HG03103 (cell line): ENCODE results near the gene KRTAP10-1.

Experiments used
- ATAC-seq: cut with Tn5 transposase; IDR thresholded peaks from one replicate; pipeline ENCODE4 v1.9.1; 2021; ENCODE audit warnings: low read depth; ENCODE audit not compliant: unreplicated experiment

KRTAP10-1 gene

DNA sequence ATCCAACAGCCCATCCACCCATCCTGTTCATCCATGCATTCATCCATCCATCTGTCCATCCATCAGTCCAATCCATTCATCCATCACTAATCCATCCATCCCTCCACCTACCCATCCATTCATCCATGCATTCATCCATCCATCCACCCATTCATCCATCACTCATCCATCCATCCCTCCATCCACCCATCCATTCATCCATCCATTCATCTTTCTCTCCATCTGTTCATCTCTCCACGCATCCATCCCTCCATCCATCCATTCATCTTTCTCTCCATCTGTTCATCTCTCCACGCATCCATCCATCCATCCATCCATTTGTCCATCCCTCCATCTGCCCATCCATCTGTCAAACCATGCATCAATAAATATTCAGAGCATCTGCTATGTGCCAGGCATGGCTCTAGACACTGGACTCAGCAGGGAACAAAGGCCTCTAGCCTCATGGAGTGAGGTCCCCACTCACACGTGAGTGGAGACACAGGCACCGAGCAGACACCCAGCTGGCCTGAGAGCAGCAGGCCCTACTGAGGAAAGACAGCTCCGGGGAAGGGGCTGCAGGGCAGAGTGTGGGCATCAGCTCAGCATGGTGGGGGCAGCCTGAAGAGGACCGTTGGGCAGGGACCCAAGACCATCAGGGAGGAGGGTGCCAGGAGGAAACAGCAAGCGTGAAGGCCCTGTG lies 9.6 kb downstream of the KRTAP10-1 start:
- no peak for ATAC-seq

DNA sequence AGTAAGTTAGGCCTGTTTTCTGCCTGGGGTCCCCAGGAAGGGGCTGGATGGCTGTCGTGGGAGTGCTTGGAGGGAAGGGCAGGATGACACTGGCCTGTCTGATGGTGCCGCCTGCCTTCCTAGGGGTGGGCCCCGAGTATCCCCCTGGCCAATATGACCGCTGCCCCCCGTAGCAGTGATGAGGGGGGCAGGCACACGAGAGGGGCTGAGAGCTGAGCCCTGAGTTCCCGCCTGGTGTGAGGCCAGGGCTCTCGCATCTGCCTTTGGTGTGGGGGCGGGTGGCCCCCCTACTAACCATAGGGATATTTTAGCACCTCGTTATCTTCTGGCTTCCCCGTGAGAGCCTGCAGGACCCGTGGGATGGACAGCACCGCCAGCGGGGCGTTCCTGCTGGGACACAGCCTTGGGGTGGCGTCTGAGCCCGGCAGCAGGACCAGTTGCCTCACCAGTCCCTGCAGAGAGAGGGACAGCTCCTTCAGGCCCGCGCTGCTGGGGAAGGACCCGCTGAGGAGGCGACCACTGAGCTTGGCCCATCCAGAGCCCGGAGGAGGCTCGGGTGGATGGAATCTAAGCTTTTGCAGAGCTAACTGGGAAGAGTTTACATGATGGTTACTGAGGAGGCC lies 10.4 kb downstream of the KRTAP10-1 start:
- ATAC-seq: no peak

GRCh38 chr21:44529011-44529421 lies 11.0 kb downstream of the KRTAP10-1 start:
- no peak for ATAC-seq

DNA sequence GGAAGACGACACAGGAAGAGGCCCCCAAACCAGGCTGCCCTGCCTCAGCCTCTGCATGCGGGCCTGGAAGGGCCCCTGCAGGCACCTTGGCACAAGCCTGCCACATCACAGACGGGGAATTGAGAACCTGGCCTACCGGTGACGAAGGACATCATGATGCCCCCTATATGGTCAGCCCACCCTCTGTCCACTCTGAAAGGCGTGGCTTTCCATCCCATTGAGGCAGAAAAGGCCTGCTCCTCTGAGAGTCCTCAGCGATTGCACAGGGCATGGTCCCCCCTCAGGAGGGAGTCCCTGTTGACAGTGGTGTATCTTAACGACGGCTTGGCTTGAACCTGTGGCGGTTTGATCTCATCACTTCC lies 11.4 kb downstream of the KRTAP10-1 start:
- no peak for ATAC-seq

DNA sequence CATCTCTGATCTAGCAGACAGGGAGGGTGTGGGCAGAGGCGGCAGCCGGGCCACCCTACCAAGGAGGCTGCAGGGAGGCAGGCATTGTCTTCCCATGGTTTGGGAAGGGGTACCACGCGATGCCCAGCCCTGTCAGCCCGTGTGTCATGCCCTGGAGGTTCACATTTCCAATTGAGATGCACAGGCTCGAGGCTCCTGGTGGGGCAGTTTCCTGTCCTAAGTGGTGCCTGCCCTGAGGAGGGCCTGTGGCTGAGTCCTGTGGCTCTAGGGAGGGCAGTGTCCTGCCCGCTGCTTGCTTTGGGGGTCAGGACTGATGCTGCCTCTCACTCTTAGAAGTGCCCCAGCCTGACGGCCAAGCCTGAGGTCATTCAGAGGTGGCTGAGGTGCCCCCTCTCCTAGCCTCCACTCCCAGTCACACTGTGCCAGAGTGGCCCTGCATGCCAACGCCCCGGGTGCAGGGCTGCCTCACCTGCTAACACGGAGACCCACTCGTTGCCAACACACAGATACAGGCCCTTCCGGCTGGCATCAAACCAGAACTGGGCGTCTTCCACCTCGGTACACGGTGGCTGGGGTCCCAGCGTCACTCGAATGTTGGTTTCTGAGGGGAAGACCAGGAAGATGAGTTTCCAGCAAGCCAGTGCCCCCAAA lies 11.9 kb downstream of the KRTAP10-1 start:
- no peak for ATAC-seq

DNA sequence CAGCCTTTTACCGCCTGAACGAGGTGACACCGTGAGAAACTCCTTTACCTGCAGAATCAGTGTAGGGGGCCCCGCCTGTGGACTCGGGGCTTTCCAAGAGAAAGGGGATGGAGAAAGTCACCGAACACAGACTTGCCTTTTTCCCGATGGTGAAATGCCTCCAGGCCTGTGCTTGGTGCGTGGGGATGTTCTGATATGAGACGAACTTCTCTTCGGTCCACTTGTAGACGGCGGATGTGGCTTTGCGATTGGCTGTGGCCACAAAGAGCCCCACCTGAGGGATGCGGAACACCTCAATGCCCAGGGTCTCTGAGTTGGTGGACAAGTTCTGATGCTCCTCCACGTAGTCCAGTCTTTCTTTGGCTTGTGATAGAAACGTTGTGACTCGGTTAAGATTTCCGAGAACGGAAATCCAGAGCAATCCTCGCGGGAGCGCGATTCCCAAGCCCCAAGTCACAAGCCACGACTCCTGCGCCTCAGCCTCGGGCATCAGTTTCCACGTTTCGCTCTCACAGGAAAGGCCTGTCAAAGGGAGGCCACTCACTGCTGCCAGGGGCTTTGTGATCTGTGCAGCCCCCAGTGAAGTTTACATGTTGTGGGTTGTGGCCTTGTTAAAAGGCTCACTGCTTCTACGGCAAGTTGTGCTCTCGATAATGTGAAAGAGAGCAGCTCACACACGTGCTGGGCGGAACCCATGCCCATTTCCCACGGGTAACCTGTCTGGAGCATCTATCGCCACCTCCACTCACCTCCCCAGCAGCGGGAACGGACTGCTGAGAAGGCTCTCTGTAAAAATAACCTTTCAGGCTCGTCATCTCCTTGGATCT lies 12.6 kb downstream of the KRTAP10-1 start:
- ATAC-seq: no peak

GRCh38 chr21:44526096-44526997 lies 13.6 kb downstream of the KRTAP10-1 start:
- no peak for ATAC-seq

DNA sequence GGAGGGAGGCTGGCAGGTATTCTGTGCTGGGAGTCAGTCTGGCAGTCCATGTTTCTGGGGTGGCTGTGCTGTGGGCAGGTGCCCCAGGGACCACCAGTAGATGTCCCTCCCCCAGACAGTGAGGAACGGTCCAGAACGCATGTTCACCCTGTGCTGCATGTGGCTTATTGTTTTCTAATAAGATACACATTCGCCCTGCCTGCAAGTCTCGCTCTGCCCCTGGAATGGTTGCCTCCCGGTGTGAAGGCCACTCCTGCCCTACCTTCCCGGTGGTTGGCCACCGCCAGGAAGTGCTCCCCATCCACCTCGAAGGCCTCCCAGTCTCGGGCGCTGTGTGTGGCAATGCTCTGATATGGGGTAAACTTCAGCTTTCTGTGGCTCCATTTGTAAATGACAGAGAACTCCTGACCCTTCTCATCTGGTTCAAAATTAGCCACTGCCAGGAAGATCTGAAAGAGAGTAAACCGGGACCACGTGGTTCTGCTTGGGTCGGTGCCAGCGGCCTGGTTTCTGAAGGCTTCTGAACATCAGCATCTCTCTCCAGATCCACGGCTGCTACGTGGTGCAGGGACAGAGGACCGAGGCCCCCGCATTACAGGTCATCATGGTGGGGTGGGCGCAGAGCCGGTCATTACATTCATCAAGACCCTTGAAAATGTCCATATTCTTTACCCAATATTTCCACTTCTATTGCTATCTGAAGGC lies 14.5 kb downstream of the KRTAP10-1 start:
- ATAC-seq: no peak

DNA sequence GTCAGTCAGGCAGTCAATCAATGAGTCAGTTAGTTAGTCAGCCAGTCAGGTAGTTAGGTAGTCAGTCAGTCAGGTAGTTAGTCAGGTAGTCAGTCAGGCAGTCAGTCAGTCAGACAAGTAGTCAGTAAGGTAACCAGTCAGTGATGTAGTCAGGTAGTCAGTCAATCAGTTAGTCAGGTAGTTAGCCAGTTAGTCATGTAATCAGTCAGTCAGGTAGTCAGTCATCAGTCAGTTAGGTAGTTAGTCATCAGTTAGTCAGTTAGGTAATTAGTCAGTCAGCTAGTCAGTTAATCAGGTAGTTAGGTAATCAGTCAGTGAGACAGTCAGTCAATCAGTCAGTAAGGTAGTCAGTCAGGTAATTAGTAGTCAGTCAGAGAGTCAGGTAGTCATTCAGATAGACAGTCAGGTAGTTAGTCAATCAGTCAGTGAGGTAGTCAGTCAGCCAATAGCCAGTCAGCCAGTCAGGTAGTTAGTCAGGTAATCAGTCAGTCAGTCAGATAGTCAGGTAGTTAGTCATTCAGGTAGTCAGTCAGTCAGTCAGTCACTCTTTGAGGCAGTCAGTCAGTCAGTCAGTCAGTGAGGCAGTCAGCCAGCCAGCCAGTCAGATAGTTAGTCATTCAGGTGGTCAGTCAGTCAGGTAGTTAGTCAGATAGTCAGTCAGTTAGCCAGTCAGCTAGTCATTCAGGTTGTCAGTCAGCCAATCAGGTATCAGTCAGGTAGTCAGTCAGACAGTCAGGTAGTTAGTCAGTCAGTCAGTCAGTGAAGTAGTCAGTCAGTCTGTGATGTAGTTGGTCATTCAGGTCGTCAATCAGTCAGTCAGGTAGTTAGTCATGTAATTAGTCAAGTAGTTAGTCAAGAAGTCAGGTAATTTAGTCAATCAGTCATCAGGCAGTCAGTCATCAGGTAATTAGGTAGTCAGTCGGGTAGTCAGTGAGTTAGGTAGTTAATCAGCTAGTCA lies 15.3 kb downstream of the KRTAP10-1 start:
- ATAC-seq: no peak

- ATAC-seq: no peak
These were observed 16.2 kb downstream of the KRTAP10-1 start for GRCh38 chr21:44523567-44524413.

- ATAC-seq: no peak
These were observed 17.2 kb downstream of the KRTAP10-1 start for GRCh38 chr21:44522753-44523204.

GRCh38 chr21:44521928-44522752 lies 17.9 kb downstream of the KRTAP10-1 start:
- no peak for ATAC-seq

GRCh38 chr21:44521301-44521927 lies 18.6 kb downstream of the KRTAP10-1 start:
- no peak for ATAC-seq

- ATAC-seq: no peak
These were observed 19.4 kb downstream of the KRTAP10-1 start for GRCh38 chr21:44520326-44521300.
